Stimulated activated naive CD8-positive, alpha-beta T cell treated with anti-CD3 and anti-CD28 coated beads, Interleukin-15, Interleukin-2, amounts not matched to agents 100 ng/mL and 50 ng/mL, for 24 hours (primary cell): ENCODE measurements around the gene TCEA3.
A peak's percentile ranks its signal among the peaks of the same experiment; 100 is the strongest.

ENCODE experiments used
- H3K27ac Mint-ChIP-seq: one replicate; pipeline ENCODE4 v1.8.0; 2021; ENCODE audit warnings: mild to moderate bottlenecking, mixed read lengths
- H3K27me3 Mint-ChIP-seq: one replicate; pipeline ENCODE4 v1.8.0; 2021; ENCODE audit warnings: mixed read lengths
- H3K36me3 Mint-ChIP-seq: one replicate; pipeline ENCODE4 v1.8.0; 2021; ENCODE audit warnings: low read depth, mixed read lengths
- H3K4me1 Mint-ChIP-seq: one replicate; pipeline ENCODE4 v1.8.0; 2021; ENCODE audit warnings: low read depth, mixed read lengths
- H3K4me3 Mint-ChIP-seq: one replicate; pipeline ENCODE4 v1.8.0; 2021; ENCODE audit warnings: mild to moderate bottlenecking, mixed read lengths
- H3K9me3 Mint-ChIP-seq: one replicate; pipeline ENCODE4 v1.8.0; 2021; ENCODE audit warnings: mixed read lengths

The TCEA3 gene

DNA sequence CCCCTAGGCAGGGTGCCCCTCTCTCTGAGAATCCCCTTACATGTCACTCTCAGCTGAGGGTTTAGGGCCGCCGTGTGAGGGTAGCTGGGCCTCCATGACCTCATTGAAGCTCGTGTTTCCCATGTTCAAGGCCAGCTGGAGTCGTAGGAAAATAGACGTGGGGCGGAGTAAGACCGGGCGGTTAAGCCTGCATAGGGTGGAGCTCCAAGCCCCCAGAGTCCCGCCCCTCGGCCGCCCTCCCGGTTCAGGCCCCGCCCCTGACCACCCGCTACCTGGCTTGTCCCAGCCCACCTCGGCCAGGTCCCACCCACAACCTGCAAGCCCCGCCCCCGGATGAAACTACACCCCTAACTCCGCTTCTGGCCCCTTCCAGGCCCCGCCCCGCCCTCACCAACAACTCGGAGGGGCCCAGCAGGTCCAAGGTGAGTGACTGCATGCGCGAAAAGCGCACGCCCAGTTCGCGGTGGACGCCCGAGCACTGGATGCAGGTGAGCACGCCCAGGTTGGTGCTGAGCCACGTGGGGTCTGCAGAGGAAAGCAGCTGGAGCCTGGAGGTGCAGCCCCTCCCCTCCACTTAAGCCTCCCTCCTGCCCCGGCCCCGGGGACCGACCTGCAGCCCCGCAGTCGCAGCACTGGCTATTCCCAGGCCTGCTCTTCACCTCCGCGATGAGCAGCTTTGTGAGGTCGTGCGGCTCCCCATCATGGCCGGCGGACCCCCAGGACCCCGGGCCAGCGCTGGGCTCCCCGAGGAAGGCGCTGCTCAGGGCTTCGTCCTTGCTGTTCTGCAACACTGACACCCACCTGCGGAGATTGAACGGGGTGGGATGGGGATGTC lies 12.2 kb upstream of the TCEA3 start:
- Mint-ChIP-seq H3K36me3 (no peaks in the 10 kb centered on the region), H3K4me1 (no peaks in the 10 kb centered on the region), H3K9me3 (no peaks in the 10 kb centered on the region), H3K27ac (no peak overlapping the region), H3K27me3 (no peaks in the 10 kb centered on the region), H3K4me3 (no peak overlapping the region)

DNA sequence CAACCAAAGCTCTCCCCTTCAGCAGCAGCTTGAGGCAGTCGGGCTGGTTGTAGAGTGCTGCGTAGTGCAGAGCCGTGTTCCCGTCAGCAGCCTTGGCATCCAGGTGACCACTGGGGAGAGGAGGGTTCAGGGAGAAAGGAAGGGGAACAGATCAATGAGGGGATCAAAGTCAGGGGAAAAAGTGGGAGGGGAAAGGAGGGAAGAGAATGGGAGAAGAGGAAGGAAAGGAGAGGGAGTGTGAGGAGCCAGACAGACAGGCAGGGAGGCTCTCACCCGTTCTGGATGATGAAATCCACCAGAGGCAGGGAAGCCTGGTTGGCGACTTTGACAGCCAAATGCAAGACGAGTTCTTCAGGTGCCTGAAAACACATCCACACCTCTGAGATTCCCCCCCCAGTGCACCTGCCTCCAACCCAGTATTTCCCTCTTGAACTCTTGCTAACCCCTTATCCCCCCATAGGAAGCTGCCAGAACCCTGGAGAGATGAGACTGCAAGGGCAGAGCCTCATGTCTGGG lies 9.8 kb upstream of the TCEA3 start:
- no peak overlapping the region for H3K4me3 Mint-ChIP-seq
- H3K27ac Mint-ChIP-seq = no peak overlapping the region
- no peaks in the 10 kb centered on the region for H3K27me3 Mint-ChIP-seq
- H3K9me3 Mint-ChIP-seq = no peaks in the 10 kb centered on the region
- H3K36me3 Mint-ChIP-seq = no peaks in the 10 kb centered on the region
- no peaks in the 10 kb centered on the region for H3K4me1 Mint-ChIP-seq

DNA sequence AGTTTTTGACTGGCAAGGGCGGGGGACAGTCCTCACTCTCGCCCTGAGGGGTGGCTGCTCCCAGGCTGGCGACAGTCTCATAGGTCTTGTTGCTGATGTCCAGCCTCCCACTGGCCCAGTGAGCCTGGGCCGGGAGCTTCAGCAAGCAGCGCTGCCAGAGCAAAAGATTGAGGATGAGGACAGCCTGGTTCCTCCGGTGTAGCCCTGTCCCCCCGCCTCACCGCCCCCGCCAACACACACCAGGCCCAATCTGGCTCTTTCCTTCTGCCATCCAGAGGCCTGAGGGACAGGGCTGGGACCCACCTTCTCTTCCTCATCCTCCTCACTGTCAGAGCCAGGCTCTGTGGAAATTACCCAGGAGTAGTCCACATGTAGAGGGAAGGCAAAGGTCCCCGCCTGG lies 8.6 kb upstream of the TCEA3 start:
- no peak overlapping the region for H3K4me3 Mint-ChIP-seq
- no peak overlapping the region for H3K27ac Mint-ChIP-seq
- H3K9me3 Mint-ChIP-seq = no peaks in the 10 kb centered on the region
- no peaks in the 10 kb centered on the region for H3K4me1 Mint-ChIP-seq
- no peaks in the 10 kb centered on the region for H3K36me3 Mint-ChIP-seq
- H3K27me3 Mint-ChIP-seq = no peaks in the 10 kb centered on the region

DNA sequence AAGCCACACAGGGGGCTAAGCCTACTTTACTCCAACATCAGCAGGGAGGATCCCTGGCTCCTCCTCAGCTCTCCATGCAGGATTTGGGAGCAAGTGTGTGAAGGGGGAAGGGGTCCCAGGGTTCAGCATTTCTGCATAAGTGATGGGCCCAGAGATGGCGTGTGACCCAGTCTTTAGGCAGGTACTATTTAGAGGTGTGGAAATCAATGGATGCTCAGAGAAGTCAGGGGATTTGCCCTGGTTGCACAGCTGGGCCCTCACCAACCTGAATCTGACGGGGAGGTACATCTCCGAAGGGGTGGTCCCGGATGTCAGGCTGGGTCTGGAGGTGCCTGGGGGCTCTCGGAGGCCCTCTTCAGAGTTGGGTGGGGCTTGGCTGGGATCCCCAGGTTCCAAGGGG lies 6.9 kb upstream of the TCEA3 start:
- Mint-ChIP-seq H3K9me3 (no peaks in the 10 kb centered on the region), H3K4me3 (no peak overlapping the region), H3K27ac (no peak overlapping the region), H3K36me3 (no peaks in the 10 kb centered on the region), H3K4me1 (no peaks in the 10 kb centered on the region), H3K27me3 (peaks cover under 1% of the 10 kb centered on the region)

DNA sequence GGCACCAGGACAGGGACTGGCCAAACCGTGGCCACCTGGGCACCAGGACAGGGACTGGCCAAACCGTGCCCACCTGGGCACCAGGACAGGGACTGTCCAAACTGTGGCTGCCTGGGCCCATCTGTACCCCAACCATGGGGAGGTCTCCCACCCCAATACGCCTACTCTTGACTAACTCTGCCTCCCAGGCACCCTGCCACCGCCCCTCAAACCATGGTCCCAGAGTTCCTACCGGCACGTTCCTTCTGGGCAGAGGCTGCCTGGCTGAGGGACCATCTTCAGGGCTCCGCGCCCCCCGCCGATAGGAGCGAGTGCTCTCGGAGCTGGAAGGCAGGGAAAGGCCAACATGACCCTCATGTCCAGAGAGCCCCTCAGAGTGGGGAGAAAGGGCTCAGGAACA lies 6.3 kb upstream of the TCEA3 start:
- Mint-ChIP-seq H3K4me1 (no peaks in the 10 kb centered on the region), H3K36me3 (no peaks in the 10 kb centered on the region), H3K27me3 (peaks cover 6% of the 10 kb centered on the region), H3K4me3 (no peak overlapping the region), H3K27ac (no peak overlapping the region), H3K9me3 (no peaks in the 10 kb centered on the region)

DNA sequence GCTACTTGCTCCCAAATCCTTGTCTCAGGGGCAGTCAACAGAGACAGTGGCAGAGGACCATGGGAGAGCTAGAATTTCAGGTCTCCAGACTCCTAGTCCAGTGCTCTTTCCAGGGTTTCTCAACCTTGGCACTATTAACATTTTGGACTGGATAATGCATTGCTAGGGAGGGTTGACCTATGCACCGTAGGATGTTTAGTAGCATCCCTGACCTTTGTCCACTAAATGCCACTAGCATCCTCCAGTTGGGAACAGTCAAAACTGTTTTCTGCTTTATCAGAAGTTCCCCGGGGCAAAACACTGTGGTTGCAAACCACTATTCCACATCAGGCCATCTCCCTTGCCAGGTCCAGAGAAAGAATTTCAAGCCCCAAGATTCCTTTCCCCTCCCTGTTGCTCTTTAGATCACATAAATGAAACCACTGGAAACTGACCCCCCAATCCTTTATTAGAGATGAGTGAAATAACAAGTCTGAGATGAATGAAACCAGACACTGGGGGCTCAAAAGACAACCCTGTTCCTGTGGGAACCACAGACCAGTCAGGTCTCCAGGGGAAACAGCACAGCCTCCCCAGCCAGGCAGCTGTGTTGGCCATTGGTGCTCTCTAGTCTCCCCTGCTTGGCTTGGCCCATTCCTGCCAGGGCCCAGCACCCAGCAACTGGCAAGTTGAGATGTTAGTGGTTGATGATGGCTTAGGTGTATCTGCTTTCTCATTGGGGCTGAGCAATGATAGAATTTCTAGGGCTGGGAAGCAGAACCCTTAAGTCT lies 3.8 kb upstream of the TCEA3 start:
- Mint-ChIP-seq H3K36me3 (no peaks in the 10 kb centered on the region), H3K4me1 (peaks cover 10% of the 10 kb centered on the region), H3K27ac (no peak overlapping the region), H3K9me3 (no peaks in the 10 kb centered on the region), H3K27me3 (peaks cover 9% of the 10 kb centered on the region), H3K4me3 (no peak overlapping the region)

DNA sequence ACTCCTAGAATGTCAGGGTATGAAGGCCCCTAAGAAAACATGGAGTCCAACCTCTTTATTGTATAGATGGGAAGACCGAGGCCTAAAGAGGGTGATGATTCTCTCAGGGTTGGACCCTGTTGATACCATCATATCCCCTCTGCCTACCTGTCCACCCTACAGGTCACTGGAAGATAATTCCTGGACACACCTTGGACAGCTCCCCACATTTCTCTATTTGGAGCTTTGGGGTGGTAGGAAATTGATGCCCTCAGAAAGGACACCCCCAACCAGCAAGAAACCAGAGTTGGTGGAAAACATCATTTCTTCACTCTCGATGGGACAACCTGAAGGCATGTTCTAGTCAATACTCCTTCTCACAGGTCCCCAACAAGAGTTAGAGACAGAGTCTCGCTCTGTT lies 3.0 kb upstream of the TCEA3 start:
- Mint-ChIP-seq H3K27me3 (peaks cover 14% of the 10 kb centered on the region), H3K27ac (no peak overlapping the region), H3K36me3 (no peaks in the 10 kb centered on the region), H3K4me3 (no peak overlapping the region), H3K4me1 (peaks cover 18% of the 10 kb centered on the region), H3K9me3 (no peaks in the 10 kb centered on the region)

DNA sequence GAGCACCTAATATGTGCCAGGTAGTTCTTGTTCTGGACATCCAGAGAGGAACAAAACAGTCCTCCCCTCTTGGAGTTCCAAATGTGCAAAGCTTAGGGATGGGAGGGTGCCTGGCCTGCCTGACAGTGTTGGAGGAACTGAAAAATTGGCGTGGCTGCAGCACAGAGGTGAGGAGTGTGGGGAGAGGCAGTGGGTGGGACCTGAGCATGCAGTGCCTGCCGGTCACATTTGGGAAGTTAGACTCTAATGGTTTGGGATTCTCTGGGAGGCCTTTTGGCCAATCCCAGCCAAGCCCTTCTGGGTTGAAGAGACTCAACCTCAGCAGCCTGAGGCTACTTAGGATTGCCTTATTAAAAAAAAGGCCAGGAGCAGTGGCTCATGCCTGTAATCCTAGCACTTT lies 2.3 kb upstream of the TCEA3 start:
- Mint-ChIP-seq H3K4me3 (no peak overlapping the region), H3K9me3 (no peaks in the 10 kb centered on the region), H3K4me1 (peaks cover 24% of the 10 kb centered on the region), H3K27ac (no peak overlapping the region), H3K36me3 (no peaks in the 10 kb centered on the region), H3K27me3 (peaks cover 14% of the 10 kb centered on the region)

DNA sequence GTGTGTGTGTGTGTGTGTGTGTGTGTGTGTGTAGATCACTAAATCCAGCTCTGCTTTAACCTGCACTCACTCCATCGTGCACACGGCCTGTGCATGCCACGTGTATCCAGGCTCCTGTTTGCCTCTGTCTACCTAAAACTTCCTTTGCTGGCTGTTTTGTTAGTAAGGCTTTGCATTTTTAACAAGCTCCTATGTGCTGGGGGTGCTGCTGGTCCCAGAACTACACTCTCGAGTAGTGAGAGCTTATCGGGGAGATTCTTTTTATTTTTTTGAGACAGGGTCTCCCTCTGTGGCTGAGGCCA lies 596 bp upstream of the TCEA3 start:
- Mint-ChIP-seq H3K27ac (no peak overlapping the region), H3K4me3 (peak overlapping the region; percentile 56), H3K9me3 (no peaks in the 10 kb centered on the region), H3K27me3 (peaks cover 14% of the 10 kb centered on the region), H3K4me1 (peaks cover 24% of the 10 kb centered on the region), H3K36me3 (no peaks in the 10 kb centered on the region)

DNA sequence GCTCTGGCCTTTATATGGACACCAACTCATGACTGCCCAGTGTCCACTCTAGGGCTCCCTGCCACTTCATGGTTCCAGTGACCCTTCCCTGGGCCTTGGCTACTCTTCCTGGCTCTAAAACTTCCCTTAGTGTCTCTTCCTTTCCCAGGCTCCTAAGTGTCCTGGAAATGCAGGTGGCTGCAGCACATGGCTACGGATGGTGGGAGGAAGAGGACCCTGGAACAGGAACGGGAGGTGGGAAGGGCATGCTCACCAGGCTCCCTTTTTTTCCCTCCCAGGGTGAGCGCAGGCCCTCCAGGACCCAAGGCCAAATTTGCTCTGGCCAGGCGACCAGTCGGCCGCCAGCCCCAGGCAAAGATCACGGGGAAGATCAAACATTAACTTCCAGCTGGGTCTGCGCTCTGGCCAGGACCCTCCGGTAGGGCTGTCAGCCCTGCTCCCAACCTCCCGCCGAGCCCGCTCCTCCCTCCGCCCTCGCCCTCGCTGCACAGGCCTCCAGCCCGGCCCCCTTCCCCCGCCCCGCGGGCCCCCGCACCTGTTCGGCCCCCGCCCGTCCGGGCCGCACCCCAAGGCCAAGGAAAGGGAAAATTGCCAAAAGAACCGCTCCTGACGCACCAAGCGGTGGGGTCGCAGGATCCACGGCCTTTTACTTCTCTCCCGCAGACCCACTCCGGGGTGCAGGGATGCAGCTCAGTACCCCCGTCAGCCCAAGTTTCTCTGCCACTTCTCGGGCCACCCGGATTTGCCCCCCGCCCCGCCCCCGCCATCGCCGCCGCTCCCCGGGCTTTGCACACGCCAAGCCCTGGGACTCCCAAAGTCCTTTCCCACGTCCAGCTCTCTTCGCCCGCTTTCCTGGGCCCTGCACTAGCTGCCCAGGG lies 894 bp downstream of the TCEA3 start:
- Mint-ChIP-seq H3K4me1 (peaks cover 24% of the 10 kb centered on the region), H3K4me3 (peak overlapping the region; percentile 78), H3K27me3 (peaks cover 14% of the 10 kb centered on the region), H3K27ac (peak overlapping the region; percentile 43), H3K36me3 (no peaks in the 10 kb centered on the region), H3K9me3 (no peaks in the 10 kb centered on the region)

DNA sequence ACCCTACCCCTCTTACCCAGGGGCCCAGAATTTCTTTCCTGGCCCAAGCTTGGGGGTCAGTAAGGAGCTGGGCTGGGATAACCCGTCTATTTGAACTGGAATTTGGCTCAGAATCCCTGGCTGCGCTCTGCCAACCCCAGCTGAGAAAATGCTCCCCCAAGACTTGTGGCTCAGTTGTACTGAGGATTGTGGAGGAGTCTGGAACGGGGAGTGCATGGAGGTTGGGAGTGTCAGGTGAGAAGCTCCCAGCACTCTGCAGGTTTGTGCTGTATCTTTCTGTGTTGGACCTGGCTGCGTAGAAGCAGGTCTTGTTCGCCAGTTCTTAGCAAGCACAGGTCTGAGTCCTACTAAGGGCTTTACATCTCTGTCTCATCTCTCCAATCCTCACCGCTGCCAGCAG lies 1.6 kb downstream of the TCEA3 start:
- H3K36me3 Mint-ChIP-seq = no peaks in the 10 kb centered on the region
- peak overlapping the region; percentile 43 for H3K27ac Mint-ChIP-seq
- H3K27me3 Mint-ChIP-seq = peaks cover 14% of the 10 kb centered on the region
- H3K9me3 Mint-ChIP-seq = no peaks in the 10 kb centered on the region
- peaks cover 24% of the 10 kb centered on the region for H3K4me1 Mint-ChIP-seq
- peak overlapping the region; percentile 52 for H3K4me3 Mint-ChIP-seq

DNA sequence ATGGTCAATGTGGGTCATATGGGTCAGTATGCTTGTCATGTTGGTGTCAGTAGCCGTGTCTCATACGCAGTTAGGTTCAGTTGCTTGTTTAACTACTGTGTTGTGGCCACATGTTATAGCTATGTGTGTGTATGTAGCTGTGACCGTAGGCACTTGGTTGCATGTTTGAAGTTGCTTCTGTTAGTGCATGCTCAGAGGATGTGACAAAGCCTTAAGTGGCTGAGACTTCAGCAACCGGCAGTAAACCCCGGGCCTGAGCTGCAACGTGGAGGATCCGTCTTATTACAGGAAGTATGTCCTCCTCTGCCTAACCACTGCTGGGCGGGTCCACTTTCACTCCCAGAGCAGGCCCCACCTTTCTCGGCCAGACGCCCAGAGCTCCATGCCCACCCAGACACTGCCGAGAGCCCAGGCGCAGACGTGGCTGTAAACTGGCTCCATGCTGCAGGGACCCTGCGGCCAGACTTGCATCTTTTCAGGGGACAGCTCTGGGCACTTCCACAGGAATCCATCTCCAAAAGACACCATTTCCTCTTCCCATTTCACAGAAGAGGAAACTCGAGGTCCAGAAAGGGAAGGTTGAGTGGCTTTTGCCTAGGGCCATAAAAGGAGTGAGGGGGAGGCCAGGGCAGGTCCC lies 2.2 kb downstream of the TCEA3 start:
- Mint-ChIP-seq H3K4me3 (no peak overlapping the region), H3K36me3 (no peaks in the 10 kb centered on the region), H3K27ac (no peak overlapping the region), H3K27me3 (peaks cover 14% of the 10 kb centered on the region), H3K4me1 (peaks cover 24% of the 10 kb centered on the region), H3K9me3 (no peaks in the 10 kb centered on the region)

DNA sequence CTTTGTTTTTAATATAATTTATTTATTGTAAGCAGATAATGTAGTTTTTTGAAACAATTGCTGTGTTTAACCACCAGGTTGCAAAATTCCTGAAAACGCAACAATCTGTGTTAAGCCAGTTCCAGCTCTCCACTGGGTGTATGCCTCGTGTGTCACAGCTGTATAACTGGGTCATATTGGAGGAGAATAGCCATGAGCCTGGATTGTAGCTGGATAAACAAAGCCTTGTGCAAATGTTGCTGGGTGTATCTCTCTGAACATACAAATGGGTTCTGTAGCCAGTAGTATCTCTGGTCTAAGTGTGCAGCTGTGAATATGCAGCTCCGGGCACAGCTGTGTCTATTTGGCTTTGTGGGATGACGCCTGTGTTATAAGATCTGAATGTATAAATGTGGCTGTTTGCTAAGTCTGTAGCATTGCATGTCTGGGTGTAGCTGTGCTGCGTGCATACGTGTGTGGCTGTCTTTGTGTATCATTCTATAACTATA lies 2.8 kb downstream of the TCEA3 start:
- Mint-ChIP-seq H3K36me3 (no peaks in the 10 kb centered on the region), H3K9me3 (no peaks in the 10 kb centered on the region), H3K27ac (no peak overlapping the region), H3K4me1 (peaks cover 24% of the 10 kb centered on the region), H3K27me3 (peaks cover 14% of the 10 kb centered on the region), H3K4me3 (no peak overlapping the region)

DNA sequence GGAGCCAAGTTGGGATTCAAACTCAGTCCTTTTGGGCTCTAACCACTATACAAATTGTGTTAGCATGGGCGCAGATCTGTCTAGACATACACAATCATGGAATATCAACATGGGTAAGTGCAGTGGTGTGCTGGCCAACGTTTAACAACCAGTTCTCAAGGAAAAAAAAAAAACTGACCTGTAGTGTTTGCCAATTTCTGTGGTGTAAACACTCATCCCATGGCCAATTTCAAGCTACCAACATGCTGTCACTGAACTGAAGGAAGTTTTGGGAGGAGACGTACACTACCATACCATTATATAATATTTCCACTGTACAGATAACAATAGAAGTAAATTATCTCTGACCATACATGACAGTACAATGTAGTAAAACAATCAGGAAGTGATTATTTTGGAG lies 3.2 kb downstream of the TCEA3 start:
- H3K36me3 Mint-ChIP-seq = no peaks in the 10 kb centered on the region
- peaks cover 24% of the 10 kb centered on the region for H3K4me1 Mint-ChIP-seq
- no peak overlapping the region for H3K27ac Mint-ChIP-seq
- H3K4me3 Mint-ChIP-seq = no peak overlapping the region
- H3K27me3 Mint-ChIP-seq = peaks cover 12% of the 10 kb centered on the region
- H3K9me3 Mint-ChIP-seq = no peaks in the 10 kb centered on the region
